Measurements from ENCODE around the gene PLCH1. TPM values are rescaled to one million over a fixed set of nuclear protein-coding genes. Genes with fewer than 3 reads are reported as not detected.

Gene PLCH1
- total and polyA plus RNA-seq, 12 donors: under 0.01 to 0.28 (median 0.10) TPM; not detected in 2

DNA sequence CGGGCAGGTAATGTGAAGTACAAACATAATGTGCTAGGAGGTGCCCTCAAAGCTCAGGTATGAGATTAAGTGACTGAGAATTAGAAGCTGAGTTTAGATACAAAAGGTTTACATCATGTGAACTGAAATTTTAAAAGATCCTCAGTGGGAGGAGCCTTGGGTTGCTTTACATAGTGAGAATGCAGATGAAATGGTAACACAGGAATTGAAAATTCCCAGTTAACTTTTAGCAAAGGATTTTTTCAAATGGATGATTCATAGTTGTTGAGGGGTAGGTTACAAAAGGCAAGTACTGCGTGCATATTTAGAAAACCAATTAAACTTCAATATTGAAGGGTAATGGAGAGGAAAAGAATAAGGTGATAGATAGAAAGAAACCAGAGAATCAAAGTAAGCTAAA, 157.3 kb downstream of the PLCH1 start:
- Histone ChIP-seq H3K36me3 (replicated peaks in 1 of 2) (no peaks in the 10 kb centered on the region), H3K4me3 (no peak overlapping the region), H3K27ac (no peak overlapping the region), H3K4me1 (replicated peaks in 1 of 2) (no peaks in the 10 kb centered on the region), H3K9me3 (replicated peaks in 1 of 3) (no peaks in the 10 kb centered on the region), H3K27me3 (no peaks in the 10 kb centered on the region)
- intact Hi-C loops (cut with DNase I): no loop called here
- WGBS, 4 donors: 80 to 89% (median 84%) methylated on average over 2 of the region's 2 CpGs
- TF ChIP-seq POLR2A (IDR thresholded peaks at IDR 0.05): no peak
- no peak for TF ChIP-seq CTCF (IDR thresholded peaks at IDR 0.05)
- no peak for DNase-seq

DNA sequence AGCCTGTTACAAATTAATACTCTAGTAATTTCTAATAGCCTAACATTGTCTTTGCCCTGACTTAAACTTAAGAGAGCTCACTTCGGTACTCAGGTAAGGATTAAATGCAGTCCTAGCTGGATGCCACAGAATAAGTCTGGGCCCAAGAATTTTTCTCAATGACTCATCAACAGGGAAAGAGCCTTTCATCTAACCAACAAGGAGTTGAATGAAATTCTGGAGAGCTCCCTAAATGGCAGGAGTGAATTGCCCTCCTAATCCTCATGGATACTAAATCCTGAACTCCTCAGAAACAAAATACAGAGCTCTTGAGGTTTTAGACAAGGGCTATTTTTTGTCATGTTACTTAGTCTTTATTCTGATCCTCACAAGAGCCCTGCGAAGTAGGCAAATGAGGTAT, 159.5 kb downstream of the PLCH1 start:
- no peaks in the 10 kb centered on the region for H3K36me3 ChIP-seq (replicated peaks in 1 of 2)
- intact Hi-C loops (cut with DNase I): no loop called here
- no peak for TF ChIP-seq CTCF (IDR thresholded peaks at IDR 0.05)
- no peak for TF ChIP-seq POLR2A (IDR thresholded peaks at IDR 0.05)
- WGBS, 4 donors: 87 to 89% (median 88%) methylated on average over 2 of the region's 2 CpGs
- DNase-seq: no peak
- H3K9me3 ChIP-seq (replicated peaks in 1 of 3): no peaks in the 10 kb centered on the region
- H3K4me1 ChIP-seq (replicated peaks in 1 of 2): no peaks in the 10 kb centered on the region
- H3K27me3 ChIP-seq: no peaks in the 10 kb centered on the region
- no peak overlapping the region for H3K27ac ChIP-seq
- no peak overlapping the region for H3K4me3 ChIP-seq

GRCh38 chr3:155581579-155581978, 163.3 kb downstream of the PLCH1 start:
- Histone ChIP-seq H3K9me3 (replicated peaks in 1 of 3) (no peaks in the 10 kb centered on the region), H3K27ac (no peak overlapping the region), H3K27me3 (no peaks in the 10 kb centered on the region), H3K36me3 (replicated peaks in 1 of 2) (no peaks in the 10 kb centered on the region), H3K4me3 (no peak overlapping the region), H3K4me1 (replicated peaks in 1 of 2) (no peaks in the 10 kb centered on the region)
- intact Hi-C loops (cut with DNase I): no loop called here
- 61 to 80% (median 65%) methylated on average over 10 of the region's 10 CpGs for WGBS, 4 donors
- no peak for TF ChIP-seq CTCF (IDR thresholded peaks at IDR 0.05)
- DNase-seq: no peak

DNA sequence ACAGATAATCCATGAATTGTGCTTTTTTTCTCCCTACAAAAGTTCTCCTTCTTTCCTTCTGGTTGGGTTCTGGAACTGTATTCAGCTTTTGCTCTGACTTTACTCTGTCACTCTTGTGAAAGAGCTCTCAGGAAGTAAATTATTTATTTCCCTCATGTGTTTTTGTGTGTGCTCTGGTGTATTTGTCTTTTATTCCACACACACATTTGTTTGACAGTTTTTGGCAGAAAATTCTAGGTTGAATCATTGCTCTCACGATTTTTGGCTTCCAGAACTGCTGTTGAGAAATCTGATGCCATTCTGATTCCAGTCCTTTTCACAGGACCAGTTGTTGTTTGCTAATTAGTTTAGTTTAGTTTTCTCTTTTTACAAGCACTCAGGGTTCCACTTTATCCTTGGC, 172.8 kb downstream of the PLCH1 start:
- intact Hi-C loops (cut with DNase I): no loop called here
- 3 to 11% (median 6%) methylated on average over 1 of the region's 1 CpG for WGBS, 4 donors

More for the DNA sequence above, 172.8 kb downstream of the PLCH1 start:
- Histone ChIP-seq H3K27ac (no peak overlapping the region), H3K4me3 (no peak overlapping the region), H3K9me3 (replicated peaks in 1 of 3) (no peaks in the 10 kb centered on the region), H3K36me3 (replicated peaks in 1 of 2) (no peaks in the 10 kb centered on the region), H3K27me3 (no peaks in the 10 kb centered on the region), H3K4me1 (replicated peaks in 1 of 2) (no peaks in the 10 kb centered on the region)
- DNase-seq: no peak
- TF ChIP-seq POLR2A (IDR thresholded peaks at IDR 0.05): no peak
- no peak for TF ChIP-seq CTCF (IDR thresholded peaks at IDR 0.05)

Data from adrenal gland (tissue), 12 donors.